Neuronal stem cell (in vitro differentiated cells): ENCODE results near the gene IL1RN.

ENCODE experiments used
- DNase-seq: peaks from one replicate; pipeline ENCODE4 v3.0.0-alpha.2; 2013; ENCODE audit warnings: low spot score
- H2AFZ ChIP-seq: one replicate; pipeline ENCODE4 v1.6.1; 2013; ENCODE audit warnings: mild to moderate bottlenecking, low read length, inconsistent platforms
- H2AK5ac ChIP-seq: 2 replicates; pipeline ENCODE4 v1.6.1; 2013; ENCODE audit warnings: low read depth, mild to moderate bottlenecking, inconsistent platforms, low read length, moderate library complexity, mixed read lengths
- H2BK120ac ChIP-seq: 2 replicates; pipeline ENCODE4 v1.6.1; 2013; ENCODE audit warnings: low read depth, mild to moderate bottlenecking, inconsistent platforms, low read length, moderate library complexity, mixed read lengths
- H2BK12ac ChIP-seq: one replicate; pipeline ENCODE4 v1.6.1; 2013; ENCODE audit warnings: low read length, inconsistent platforms
- H2BK15ac ChIP-seq: 2 replicates; pipeline ENCODE4 v1.6.1; 2013; ENCODE audit warnings: mild to moderate bottlenecking, low read length, inconsistent platforms, mixed read lengths
- H2BK5ac ChIP-seq: one replicate; pipeline ENCODE4 v1.6.1; 2013; ENCODE audit warnings: inconsistent platforms, mild to moderate bottlenecking, low read length, moderate library complexity
- H3K14ac ChIP-seq: one replicate; pipeline ENCODE4 v1.6.1; 2013; ENCODE audit warnings: low read length, inconsistent platforms
- H3K18ac ChIP-seq: 2 replicates; pipeline ENCODE4 v1.6.1; 2013; ENCODE audit warnings: low read length, inconsistent platforms
- H3K23ac ChIP-seq: 2 replicates; pipeline ENCODE4 v1.6.1; 2013; ENCODE audit warnings: low read depth, mild to moderate bottlenecking, mixed read lengths, low read length, inconsistent platforms; ENCODE audit not compliant: poor library complexity
- H3K27ac ChIP-seq: replicated peaks from 3 replicates; pipeline ENCODE4 v1.5.1; 2013; ENCODE audit warnings: low read length, inconsistent platforms
- H3K27me3 ChIP-seq, 3 experiments: 2 replicates each; pipeline ENCODE4 v1.6.1; 2013; ENCODE audit warnings: low read length in 3 of 3, mild to moderate bottlenecking in 2 of 3, inconsistent platforms in 1 of 3, low read depth in 1 of 3, mixed read lengths in 1 of 3, moderate library complexity in 1 of 3; ENCODE audit not compliant: control insufficient read depth in 3 of 3, insufficient read depth in 3 of 3
- H3K36me3 ChIP-seq, 2 donors: replicated peaks in 1 of 2; 2 replicates each; pipeline ENCODE4 v1.6.1; 2013; ENCODE audit warnings: low read length in 2 of 2; ENCODE audit not compliant: control insufficient read depth in 2 of 2, insufficient read depth in 2 of 2
- H3K4ac ChIP-seq: 2 replicates; pipeline ENCODE4 v1.6.1; 2013; ENCODE audit warnings: inconsistent platforms, mild to moderate bottlenecking, low read length, moderate library complexity
- H3K4me1 ChIP-seq, 2 donors: 1 replicate in 1 of 2; 2 replicates in 1 of 2; pipeline ENCODE4 v1.6.1; 2013; ENCODE audit warnings: low read length in 2 of 2, low read depth in 1 of 2; ENCODE audit not compliant: control insufficient read depth in 2 of 2, insufficient read depth in 1 of 2
- H3K4me2 ChIP-seq: one replicate; pipeline ENCODE4 v1.6.1; 2013; ENCODE audit warnings: mild to moderate bottlenecking, low read length, inconsistent platforms; ENCODE audit not compliant: insufficient read depth, poor library complexity, severe bottlenecking
- H3K4me3 ChIP-seq, 2 donors: 2 replicates each; pipeline ENCODE4 v1.5.1; 2013; ENCODE audit warnings: low read length in 2 of 2, mild to moderate bottlenecking in 2 of 2, inconsistent platforms in 1 of 2, moderate library complexity in 1 of 2
- H3K79me1 ChIP-seq: one replicate; pipeline ENCODE4 v1.6.1; 2013; ENCODE audit warnings: low read depth, mild to moderate bottlenecking, inconsistent platforms, low read length, moderate library complexity
- H3K9ac ChIP-seq: one replicate; pipeline ENCODE4 v1.6.1; 2013; ENCODE audit warnings: mild to moderate bottlenecking, low read depth, low read length, inconsistent platforms; ENCODE audit not compliant: poor library complexity
- H3K9me3 ChIP-seq, 2 donors: replicated peaks in 1 of 2; 2 replicates each; pipeline versions ENCODE3 to v1.6.1; 2013; ENCODE audit warnings: low read length in 2 of 2, mild to moderate bottlenecking in 2 of 2, inconsistent platforms in 1 of 2, low read depth in 1 of 2, mixed read lengths in 1 of 2, moderate library complexity in 1 of 2; ENCODE audit not compliant: control insufficient read depth in 2 of 2, insufficient read depth in 1 of 2
- H4K8ac ChIP-seq: one replicate; pipeline ENCODE4 v1.6.1; 2013; ENCODE audit warnings: low read depth, mild to moderate bottlenecking, inconsistent platforms, low read length, moderate library complexity
- H4K91ac ChIP-seq: one replicate; pipeline ENCODE4 v1.6.1; 2013; ENCODE audit warnings: low read length, low read depth, mild to moderate bottlenecking, inconsistent platforms; ENCODE audit not compliant: poor library complexity
- WGBS, 2 donors: extraction: QIAGEN DNeasy Blood & Tissue Kit; methylation state at CpG; one replicate each; pipeline ENCODE4 v1.1.7; 2013; ENCODE audit warnings: missing lambda C conversion rate in 2 of 2, mixed read lengths in 1 of 2; ENCODE audit not compliant: insufficient read length in 2 of 2, insufficient replicate concordance in 1 of 2; ENCODE audit errors: extremely low coverage in 2 of 2; 5-methylcytosine and 5-hydroxymethylcytosine counted together

Gene IL1RN

GRCh38 chr2:113104054-113104611, 23.3 kb upstream of the IL1RN start:
- DNase-seq: no peak
- Histone ChIP-seq H2BK12ac (no peak overlapping the region), H3K4ac (no peak overlapping the region), H3K9ac (no peak overlapping the region), H3K36me3 (no peaks in the 10 kb centered on the region), H3K4me3 (no peak overlapping the region), H2AFZ (no peak overlapping the region), H2BK15ac (no peak overlapping the region), H2AK5ac (no peak overlapping the region), H3K4me1 (no peaks in the 10 kb centered on the region), H2BK5ac (no peak overlapping the region), H3K9me3 (peaks cover 0 to 2% of the 10 kb centered on the region in 2 donors), H2BK120ac (no peak overlapping the region), H4K8ac (no peak overlapping the region), H3K14ac (no peak overlapping the region), H4K91ac (no peak overlapping the region), H3K18ac (no peak overlapping the region), H3K79me1 (no peaks in the 10 kb centered on the region), H3K4me2 (no peak overlapping the region), H3K23ac (no peak overlapping the region), H3K27me3 (no peaks in the 10 kb centered on the region), H3K27ac (no peak overlapping the region)
- no CpG with 5 or more reads among the region's 3 CpGs for WGBS, 2 donors

- no CpG with 5 or more reads among the region's 6 CpGs for WGBS, 2 donors
- Histone ChIP-seq H3K9me3 (peaks cover 0 to 1% of the 10 kb centered on the region in 2 donors), H3K4me1 (no peaks in the 10 kb centered on the region), H4K91ac (no peak overlapping the region), H3K4me2 (no peak overlapping the region), H2BK120ac (no peak overlapping the region), H3K4me3 (no peak overlapping the region), H3K18ac (no peak overlapping the region), H3K9ac (no peak overlapping the region), H3K23ac (no peak overlapping the region), H2AK5ac (no peak overlapping the region), H3K4ac (no peak overlapping the region), H2BK15ac (no peak overlapping the region), H2BK5ac (no peak overlapping the region), H3K36me3 (no peaks in the 10 kb centered on the region), H3K79me1 (no peaks in the 10 kb centered on the region), H2BK12ac (no peak overlapping the region), H3K14ac (no peak overlapping the region), H3K27ac (no peak overlapping the region), H4K8ac (no peak overlapping the region), H2AFZ (no peak overlapping the region), H3K27me3 (no peaks in the 10 kb centered on the region)
- DNase-seq: no peak
These were observed 22.2 kb upstream of the IL1RN start for GRCh38 chr2:113105047-113105785.

- Histone ChIP-seq H3K4me1 (no peaks in the 10 kb centered on the region), H2AFZ (no peak overlapping the region), H3K27me3 (no peaks in the 10 kb centered on the region), H3K4me2 (no peak overlapping the region), H3K4me3 (no peak overlapping the region), H2BK120ac (no peak overlapping the region), H2BK12ac (no peak overlapping the region), H4K8ac (no peak overlapping the region), H3K36me3 (no peaks in the 10 kb centered on the region), H3K79me1 (no peaks in the 10 kb centered on the region), H3K9me3 (no peaks in the 10 kb centered on the region), H3K9ac (no peak overlapping the region), H2BK5ac (no peak overlapping the region), H3K14ac (no peak overlapping the region), H2AK5ac (no peak overlapping the region), H2BK15ac (no peak overlapping the region), H3K18ac (no peak overlapping the region), H3K27ac (no peak overlapping the region), H3K23ac (no peak overlapping the region), H3K4ac (no peak overlapping the region), H4K91ac (no peak overlapping the region)
- no peak for DNase-seq
- WGBS, 2 donors: no CpG with 5 or more reads among the region's 3 CpGs
These were observed 16.3 kb upstream of the IL1RN start for GRCh38 chr2:113111121-113111520.

- Histone ChIP-seq H3K4me1 (no peaks in the 10 kb centered on the region), H3K9ac (no peak overlapping the region), H3K23ac (no peak overlapping the region), H2AK5ac (no peak overlapping the region), H2BK5ac (no peak overlapping the region), H3K4me3 (no peak overlapping the region), H3K79me1 (no peaks in the 10 kb centered on the region), H2BK15ac (no peak overlapping the region), H3K14ac (no peak overlapping the region), H2AFZ (no peak overlapping the region), H4K8ac (no peak overlapping the region), H4K91ac (no peak overlapping the region), H3K36me3 (no peaks in the 10 kb centered on the region), H3K4me2 (no peak overlapping the region), H3K9me3 (no peaks in the 10 kb centered on the region), H3K18ac (no peak overlapping the region), H3K27me3 (peaks cover 0 to 4% (median 0%) of the 10 kb centered on the region in 3 experiments), H3K4ac (no peak overlapping the region), H2BK12ac (no peak overlapping the region), H2BK120ac (no peak overlapping the region), H3K27ac (no peak overlapping the region)
- DNase-seq: no peak
- no CpG with 5 or more reads among the region's 6 CpGs for WGBS, 2 donors
These were observed 15.5 kb upstream of the IL1RN start for GRCh38 chr2:113111823-113112287.
